ENCODE data around the gene SYT8. TPM values are rescaled to one million over a fixed set of nuclear protein-coding genes. Genes with fewer than 3 reads are reported as not detected.

SYT8 gene
- total RNA-seq, 1 experiment from 2014 or later, result not detected

GRCh38 chr11:1861435-1862411, 26.9 kb downstream of the SYT8 start:
- Histone ChIP-seq H3K79me2 (ENCODE audit: insufficient read depth, low read length) (no peaks in the 10 kb centered on the region), H3K27ac (ENCODE audit: insufficient read length, low read depth, low read length) (no peak overlapping the region), H3K4me2 (ENCODE audit: insufficient read depth, insufficient read length, low read length) (no peak overlapping the region), H3K79me1 (ENCODE audit: insufficient read depth, low read depth, low read length, poor library complexity, severe bottlenecking) (no peaks in the 10 kb centered on the region), H3K4ac (ENCODE audit: low read depth, low read length) (no peak overlapping the region), H2BK15ac (ENCODE audit: low read depth, low read length) (no peak overlapping the region), H3K23ac (ENCODE audit: insufficient read length, low read depth, low read length) (no peak overlapping the region), H2AK5ac (ENCODE audit: insufficient read length, low read length) (no peak overlapping the region), H2AFZ (ENCODE audit: low read length) (no peak overlapping the region), H2BK5ac (ENCODE audit: insufficient read length, low read length) (no peak overlapping the region), H4K8ac (replicated peaks; ENCODE audit: insufficient read length, low read depth, low read length) (no peak overlapping the region), H2BK12ac (ENCODE audit: insufficient read length, low read depth, low read length) (no peak overlapping the region), H3K14ac (ENCODE audit: insufficient read depth, low read length) (no peak overlapping the region), H4K20me1 (ENCODE audit: control insufficient read depth, insufficient read depth, insufficient read length) (no peaks in the 10 kb centered on the region), H2BK20ac (ENCODE audit: low read depth, low read length, poor library complexity, severe bottlenecking) (no peak overlapping the region), H3K9ac (ENCODE audit: extremely low read depth, insufficient read length, low read length) (no peak overlapping the region), H3K4me1 (ENCODE audit: insufficient read depth, low read length) (peaks cover 3% of the 10 kb centered on the region; the same call in 1 of the 2 replicates), H3K23me2 (ENCODE audit: insufficient read length, low read depth, low read length, poor library complexity, severe bottlenecking) (no peaks in the 10 kb centered on the region), H3K27me3 (ENCODE audit: insufficient read depth, low read length) (no peaks in the 10 kb centered on the region), H4K5ac (ENCODE audit: insufficient read length, low read depth, low read length) (no peak overlapping the region), H3K9me3 (ENCODE audit: control insufficient read depth, low read depth, low read length) (no peaks in the 10 kb centered on the region), H3K56ac (ENCODE audit: insufficient read length, low read depth, low read length) (no peak overlapping the region), H2BK120ac (ENCODE audit: low read depth, low read length, poor library complexity, severe bottlenecking) (no peak overlapping the region), H3T11ph (ENCODE audit: low read length) (no peak overlapping the region), H4K91ac (ENCODE audit: insufficient read length, low read depth, low read length) (no peak overlapping the region), H3K18ac (ENCODE audit: insufficient read length, low read depth, low read length) (no peak overlapping the region)
- Mint-ChIP-seq H3K4me3 (no peak overlapping the region), H3K27ac (no peak overlapping the region), H3K36me3 (ENCODE audit: insufficient read depth in 1 of 3, low read depth in 3 of 3) (no peaks in the 10 kb centered on the region), H3K27me3 (ENCODE audit: low read depth) (peaks cover 21% of the 10 kb centered on the region), H3K9me3 (no peaks in the 10 kb centered on the region; a peak in 1 of 5 replicates), H3K4me1 (peaks cover 5 to 11% of the 10 kb centered on the region in 2 experiments; a peak in 3 of 4 replicates)
- WGBS (ENCODE audit: extremely low coverage, insufficient read length, low lambda C conversion rate), result no CpG with 5 or more reads among the region's 4 CpGs
- no peak for DNase-seq
- no peak for TF ChIP-seq CTCF (conservative IDR thresholded peaks at IDR 0.05)

All from H9 (cell line).